Measurements from ENCODE around the gene RAB3IL1.

DNA sequence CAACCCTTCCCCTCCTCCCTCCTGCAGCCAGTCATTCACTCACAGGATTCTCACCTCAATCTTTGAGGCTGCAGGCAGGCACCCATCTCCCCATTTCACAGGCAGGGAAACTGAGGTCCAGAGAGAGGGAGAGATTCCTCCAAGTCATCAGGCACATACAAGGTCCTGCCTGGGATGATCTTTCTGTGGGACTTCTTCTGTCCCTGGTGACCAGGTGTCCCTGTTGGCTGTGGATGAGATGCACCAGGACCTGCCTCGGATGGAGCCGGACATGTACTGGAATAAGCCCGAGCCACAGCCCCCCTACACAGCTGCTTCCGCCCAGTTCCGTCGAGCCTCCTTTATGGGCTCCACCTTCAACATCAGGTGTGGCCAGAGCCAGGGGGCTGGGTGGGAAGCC lies 42.3 kb upstream of the RAB3IL1 start:
- TF ChIP-seq, protein P1, sequence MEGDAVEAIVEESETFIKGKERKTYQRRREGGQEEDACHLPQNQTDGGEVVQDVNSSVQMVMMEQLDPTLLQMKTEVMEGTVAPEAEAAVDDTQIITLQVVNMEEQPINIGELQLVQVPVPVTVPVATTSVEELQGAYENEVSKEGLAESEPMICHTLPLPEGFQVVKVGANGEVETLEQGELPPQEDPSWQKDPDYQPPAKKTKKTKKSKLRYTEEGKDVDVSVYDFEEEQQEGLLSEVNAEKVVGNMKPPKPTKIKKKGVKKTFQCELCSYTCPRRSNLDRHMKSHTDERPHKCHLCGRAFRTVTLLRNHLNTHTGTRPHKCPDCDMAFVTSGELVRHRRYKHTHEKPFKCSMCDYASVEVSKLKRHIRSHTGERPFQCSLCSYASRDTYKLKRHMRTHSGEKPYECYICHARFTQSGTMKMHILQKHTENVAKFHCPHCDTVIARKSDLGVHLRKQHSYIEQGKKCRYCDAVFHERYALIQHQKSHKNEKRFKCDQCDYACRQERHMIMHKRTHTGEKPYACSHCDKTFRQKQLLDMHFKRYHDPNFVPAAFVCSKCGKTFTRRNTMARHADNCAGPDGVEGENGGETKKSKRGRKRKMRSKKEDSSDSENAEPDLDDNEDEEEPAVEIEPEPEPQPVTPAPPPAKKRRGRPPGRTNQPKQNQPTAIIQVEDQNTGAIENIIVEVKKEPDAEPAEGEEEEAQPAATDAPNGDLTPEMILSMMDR (conservative IDR thresholded peaks at IDR 0.05; ENCODE audit: low read depth, low read length) = no peak
- TF ChIP-seq EZH2 (IDR thresholded peaks at IDR 0.05; ENCODE audit: low read length, unreplicated experiment) (no peak), EZH2phosphoT487 (IDR thresholded peaks at IDR 0.05; ENCODE audit: borderline replicate concordance, low read length) (no peak)
